Urothelium cell line (cell line): ENCODE measurements around the gene CCDC146.
"Not testable (repeated sequence)": the region's sequence is repeated elsewhere in the genome, so short reads cannot be mapped to it uniquely, and the experiment has no call there.

ENCODE experiments used
- DNase-seq: peaks from one replicate; pipeline ENCODE4 v3.0.0; 2011; ENCODE audit warnings: low spot score, mixed read lengths
- FAIRE-seq: peaks from 2 replicates; lab custom pipeline; 2011; peaks lifted over from hg19 to GRCh38; lab: Jason Lieb, UNC

The CCDC146 gene

DNA sequence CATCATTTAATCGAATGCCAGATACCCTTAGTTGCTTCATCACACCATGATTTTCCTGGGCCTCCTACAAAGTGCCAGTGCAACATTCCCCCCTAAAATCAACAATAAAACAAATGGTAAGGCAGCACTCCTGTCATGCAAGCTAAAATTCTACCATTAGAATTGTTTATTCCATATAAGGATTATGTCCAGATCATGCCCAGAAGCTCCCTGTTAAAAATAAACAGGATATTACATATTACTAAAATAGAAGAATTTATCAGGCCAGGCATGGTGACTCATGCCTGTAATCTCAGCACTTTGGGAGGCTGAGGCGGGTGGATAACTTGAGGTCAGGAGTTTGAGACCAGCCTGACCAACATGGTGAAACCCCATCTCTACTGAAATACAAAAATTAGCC is 153.2 kb downstream of the CCDC146 start:
- DNase-seq, FAIRE-seq: not testable (repeated sequence)

DNA sequence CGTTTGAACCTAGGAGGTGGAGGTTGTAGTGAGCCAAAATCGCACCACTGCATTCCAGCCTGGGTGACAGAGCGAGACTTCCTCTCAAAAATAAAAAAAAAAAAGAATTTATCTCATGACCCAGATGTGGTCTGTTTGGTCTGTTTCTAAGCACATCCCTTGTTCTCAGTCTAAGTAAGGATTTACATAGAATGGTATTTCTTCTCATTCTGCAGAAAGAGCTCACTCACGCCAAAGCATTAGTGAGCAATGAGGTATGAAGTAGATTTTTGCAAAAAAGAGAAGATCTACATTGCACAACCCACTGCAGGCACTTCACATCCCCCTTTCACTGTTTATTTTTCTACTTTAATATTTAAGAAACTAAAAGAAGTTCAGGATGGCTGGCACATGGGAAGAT is 153.7 kb downstream of the CCDC146 start:
- FAIRE-seq (no peak), DNase-seq (no peak)

DNA sequence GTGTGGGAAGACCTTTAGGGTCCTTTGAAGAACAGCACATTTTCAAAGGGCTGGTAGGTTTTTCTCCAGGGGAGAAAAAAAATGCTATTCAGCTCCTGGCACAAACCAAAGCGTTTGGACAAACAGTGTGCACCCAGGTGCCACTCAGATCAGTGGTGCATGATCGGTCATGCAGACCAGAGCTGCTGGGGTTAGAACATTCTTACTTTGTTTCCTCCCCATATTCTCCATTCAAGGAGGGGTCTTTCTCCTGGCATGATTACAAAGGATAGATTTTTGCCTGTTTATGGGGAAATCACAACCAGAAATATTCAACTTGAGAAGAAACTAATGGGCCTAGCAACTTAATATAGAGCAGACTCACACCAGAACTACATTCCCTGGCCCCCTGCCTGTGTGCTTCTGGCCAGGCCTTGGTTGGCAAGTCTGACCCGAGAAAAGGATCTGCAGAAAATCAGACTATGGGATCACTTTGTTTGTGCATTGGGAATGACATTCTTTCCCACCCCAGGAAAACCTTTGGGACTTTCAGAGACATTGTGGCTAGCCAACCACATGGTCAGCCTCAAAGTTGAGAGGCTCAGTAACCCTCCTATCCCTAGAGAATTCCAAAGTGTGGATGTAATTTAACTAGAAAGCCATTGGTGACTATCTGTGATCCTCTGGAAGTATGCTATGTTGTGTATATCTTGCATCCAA is 159.5 kb downstream of the CCDC146 start:
- FAIRE-seq (no peak), DNase-seq (no peak)

DNA sequence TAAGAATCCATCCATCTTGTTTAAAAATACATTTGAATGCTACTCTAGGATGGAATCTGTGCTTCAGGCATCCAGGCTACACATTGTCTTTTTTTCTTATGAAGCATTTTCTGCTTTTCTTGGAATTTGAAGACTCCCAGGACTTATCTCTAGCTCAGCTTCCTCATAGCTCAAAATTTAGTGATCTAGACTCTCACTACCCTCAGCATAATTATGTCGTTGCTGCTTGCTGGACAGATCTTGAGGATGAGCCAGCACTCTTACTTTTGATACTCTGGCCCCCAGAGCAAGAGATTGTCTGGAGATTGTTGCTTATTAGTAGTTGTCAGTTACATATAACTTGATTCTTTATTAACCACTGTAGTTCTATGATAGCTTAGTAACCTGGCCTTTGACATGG is 160.5 kb downstream of the CCDC146 start:
- DNase-seq (no peak), FAIRE-seq (no peak)

DNA sequence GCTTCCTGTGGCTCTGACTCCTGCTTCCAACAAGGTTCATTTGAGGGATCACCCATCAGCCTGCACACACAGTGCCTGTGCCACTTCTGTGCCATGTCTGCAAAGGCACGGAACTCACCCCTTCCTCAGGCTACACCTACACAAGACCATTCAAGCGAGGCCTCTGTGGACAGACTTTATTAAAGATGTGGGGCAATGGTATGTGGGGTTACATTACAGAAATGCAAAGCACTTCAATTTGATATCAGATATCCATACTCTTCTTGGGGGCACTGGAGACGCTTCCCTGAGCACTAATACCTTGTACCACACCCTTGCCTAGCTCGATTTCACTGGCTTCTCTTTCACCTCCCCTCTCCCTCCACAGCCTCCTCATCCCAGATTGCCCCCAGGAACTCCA is 161.6 kb downstream of the CCDC146 start:
- DNase-seq, result no peak
- FAIRE-seq, result no peak

DNA sequence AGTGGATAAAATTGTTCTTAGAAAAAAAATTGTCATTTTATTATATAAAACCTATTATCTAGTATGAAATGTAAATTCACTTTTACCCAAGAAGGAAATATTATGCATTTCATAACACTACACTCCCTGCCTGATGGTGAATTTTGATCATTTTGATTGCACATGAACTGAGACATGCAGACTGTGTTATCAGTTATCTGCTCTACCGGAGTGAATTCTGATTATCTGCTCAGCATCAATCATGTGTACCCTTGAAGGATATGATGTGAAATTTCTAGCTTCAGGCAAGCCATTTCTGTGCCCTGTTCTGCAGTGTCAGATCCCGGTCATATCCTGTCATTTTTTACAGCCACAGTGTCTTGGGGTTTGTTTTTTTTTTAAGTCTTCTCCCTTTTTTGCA is 162.2 kb downstream of the CCDC146 start:
- peak; percentile 5 for FAIRE-seq
- DNase-seq, result no peak

DNA sequence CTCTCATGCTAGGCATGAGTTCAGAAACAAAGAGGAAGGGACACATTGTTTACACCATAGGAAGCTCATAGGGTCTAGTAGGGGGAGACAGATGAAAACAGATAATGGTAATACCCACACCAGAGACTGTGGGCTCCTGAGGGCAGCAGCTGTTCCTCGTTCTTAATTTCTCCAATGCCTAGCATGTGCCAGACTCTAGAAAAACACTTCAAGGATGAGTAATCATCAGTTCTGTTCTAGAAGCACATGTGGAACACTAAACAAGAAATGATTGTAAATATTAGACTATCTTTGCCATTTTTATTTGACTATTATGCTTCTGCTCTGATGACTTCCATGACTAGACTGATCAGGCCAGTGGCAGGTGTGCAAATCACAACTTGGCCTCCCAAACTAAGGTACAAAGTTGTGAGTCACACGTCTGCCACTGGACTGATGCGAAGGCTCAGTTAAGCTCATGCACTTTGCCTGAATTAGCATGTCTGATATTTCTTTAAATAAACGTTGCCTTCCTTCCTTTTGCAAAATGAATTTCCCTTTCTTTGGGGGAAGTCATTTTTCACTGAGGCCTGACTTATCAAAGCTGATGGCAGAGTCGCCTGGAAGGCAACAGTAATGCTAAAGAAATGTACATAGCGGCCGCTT is 166.4 kb downstream of the CCDC146 start:
- FAIRE-seq (no peak), DNase-seq (no peak)

DNA sequence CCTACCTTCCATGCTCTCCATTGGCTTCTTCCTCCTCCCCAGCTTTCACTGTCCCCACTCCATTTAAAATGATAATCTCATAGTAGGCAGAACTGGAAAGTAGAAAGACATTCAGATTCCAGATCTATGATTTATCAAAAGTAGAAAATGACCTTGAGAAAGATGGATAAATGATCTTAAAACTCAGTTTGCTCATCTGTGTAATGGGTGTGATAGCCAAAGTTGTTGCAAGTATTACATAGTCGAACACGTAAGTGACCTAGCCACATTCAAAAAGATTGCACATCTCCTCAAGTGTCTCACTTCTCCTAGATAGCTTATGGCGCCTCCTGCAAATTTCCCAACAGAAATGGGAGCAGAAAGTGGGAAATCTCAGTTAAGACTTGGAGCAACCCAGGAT is 167.0 kb downstream of the CCDC146 start:
- no peak for DNase-seq
- FAIRE-seq, result no peak

DNA sequence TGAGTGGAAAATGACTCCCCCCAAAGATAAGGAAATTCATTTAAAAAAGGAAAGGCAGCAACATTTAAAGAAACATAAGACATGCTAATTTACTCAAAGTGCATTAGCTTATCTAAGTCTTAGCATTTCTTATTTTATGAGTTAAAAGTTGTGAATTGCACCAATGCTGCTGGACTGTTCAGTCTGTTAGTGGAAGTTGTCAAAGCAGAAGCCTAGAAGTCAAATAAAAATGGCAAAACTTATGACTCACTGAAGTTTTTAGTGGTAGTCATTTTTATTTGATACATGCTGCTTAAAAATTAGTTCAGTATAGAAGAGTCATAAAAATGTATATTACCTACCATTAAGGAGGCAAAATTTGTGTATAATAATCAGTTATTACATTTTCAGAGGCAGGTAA is 168.0 kb downstream of the CCDC146 start:
- no peak for FAIRE-seq

DNA sequence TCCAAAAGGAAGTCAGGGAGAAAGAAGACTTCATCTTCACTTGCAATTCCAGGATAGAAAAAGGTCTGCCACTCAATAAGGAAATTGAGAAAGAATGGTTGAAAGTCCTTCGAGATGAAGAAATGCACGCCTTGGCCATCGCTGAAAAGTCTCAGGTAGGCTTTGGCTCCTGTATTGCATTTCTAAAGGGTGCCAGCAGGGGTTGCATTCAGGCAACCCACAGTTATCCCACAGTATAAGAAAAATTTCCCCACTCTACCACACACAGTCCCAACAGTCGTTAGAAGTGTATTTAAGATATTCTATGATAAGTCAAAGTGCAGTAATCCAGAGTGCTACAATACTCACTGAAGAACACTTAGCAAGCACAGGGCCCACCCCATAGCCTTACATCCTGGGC is 170.6 kb downstream of the CCDC146 start:
- FAIRE-seq, result no peak

More for the DNA sequence above, 168.0 kb downstream of the CCDC146 start:
- DNase-seq, result no peak

DNA sequence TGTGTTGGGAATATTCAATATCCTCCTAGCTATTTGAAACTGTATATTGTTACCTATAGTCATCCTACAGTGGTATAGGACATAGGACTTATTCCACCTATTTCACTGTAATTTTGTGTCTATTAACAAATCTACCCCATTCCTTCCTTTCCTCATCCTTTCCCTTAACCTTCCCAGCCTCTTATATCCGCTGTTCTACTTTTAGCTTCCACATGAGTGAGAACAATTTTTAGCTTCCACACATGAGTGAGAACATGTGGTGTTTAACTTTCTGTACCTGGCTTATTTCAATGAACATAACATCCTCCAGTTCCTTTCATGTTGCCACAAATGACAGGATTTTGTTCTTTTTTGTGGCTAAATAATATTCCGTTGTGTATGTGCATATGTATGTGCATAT is 173.1 kb downstream of the CCDC146 start:
- FAIRE-seq (no peak), DNase-seq (no peak)

More for the DNA sequence above, 170.6 kb downstream of the CCDC146 start:
- DNase-seq, result no peak

DNA sequence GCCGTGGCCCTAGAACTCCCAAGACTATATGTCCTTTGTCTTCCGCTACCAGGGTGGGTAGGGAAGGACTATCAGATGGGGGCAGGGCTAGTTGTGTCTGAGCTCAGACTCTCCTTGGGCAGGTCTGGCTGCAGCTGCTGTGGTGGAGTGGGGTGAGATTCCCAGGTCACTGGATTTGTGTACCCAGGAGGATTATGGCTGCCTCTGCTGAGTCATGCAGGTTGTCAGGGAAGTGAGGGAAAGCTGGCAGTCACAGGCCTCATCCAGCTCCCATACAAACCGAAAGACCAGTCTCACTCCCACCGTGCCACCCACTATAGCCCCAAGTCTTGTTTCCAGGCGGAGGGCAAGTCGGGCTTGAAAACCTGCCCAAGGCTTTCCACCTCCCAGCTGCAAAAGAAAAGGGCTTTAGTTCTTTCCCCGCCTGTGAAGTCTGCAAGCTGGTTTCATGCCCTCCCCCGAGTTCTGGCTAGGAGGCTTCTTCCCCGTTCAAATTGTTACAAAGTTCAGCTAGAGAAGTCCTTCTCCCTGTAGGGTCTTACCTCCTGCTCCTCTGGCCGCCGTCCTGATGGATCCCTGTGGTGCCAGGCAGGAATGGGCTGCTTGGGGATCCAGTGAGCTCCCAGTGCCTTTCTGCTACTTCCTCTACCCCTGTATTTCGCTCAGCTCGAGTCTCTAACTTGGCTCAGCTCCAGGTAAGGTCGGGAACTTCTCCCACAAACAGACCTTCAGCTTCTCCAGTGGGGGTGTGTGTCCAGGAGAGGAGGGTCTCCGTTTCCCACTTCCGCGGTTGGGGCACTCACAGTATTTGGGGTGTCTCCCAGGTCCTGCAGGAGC is 184.0 kb downstream of the CCDC146 start:
- FAIRE-seq, result peak; percentile 59

DNA sequence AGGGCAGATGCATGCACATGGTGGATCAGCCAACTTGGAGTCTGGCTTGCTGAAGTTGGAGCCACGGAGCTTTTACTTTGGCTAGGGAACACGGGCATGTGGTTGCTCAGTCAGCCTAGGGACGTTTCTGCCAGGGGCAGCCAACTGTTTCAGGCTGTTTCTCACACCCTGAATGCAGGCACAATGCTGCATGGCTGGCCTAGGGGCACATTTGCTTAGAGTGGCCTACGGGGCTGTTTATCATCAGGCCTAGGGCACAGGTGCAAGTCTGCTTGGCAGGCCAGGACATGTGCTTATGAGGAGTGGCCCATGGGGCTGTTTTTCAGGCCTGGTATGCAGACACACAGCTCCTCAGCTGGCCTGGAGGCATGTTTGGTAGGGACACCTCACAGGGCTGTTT is 186.4 kb downstream of the CCDC146 start:
- DNase-seq (no peak), FAIRE-seq (peak; percentile 50)

More for the DNA sequence above, 184.0 kb downstream of the CCDC146 start:
- DNase-seq, result no peak

DNA sequence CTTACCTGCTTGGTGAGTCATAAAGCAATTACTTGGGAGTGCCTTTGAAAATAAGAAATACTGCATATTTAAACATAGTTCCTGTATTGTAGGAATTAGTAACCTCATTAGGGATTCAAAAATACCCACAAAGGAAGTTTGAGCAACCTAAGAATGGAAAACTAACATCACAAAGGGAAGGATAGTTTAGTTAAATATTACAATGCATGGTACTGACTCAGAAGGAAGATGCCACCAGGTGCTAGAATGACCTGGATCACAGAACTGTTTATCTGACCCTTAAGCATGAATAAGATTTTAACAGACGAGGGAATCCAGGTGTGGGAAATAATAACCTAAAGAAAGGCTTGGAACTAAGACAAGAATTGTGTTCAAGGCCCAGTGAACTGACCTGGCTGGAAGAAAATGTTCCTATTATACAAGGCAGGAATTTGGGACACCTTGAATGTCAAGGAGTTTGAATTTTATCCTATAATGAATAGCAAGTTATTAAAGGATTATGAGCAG is 187.4 kb downstream of the CCDC146 start:
- DNase-seq, result no peak
- FAIRE-seq, result no peak

DNA sequence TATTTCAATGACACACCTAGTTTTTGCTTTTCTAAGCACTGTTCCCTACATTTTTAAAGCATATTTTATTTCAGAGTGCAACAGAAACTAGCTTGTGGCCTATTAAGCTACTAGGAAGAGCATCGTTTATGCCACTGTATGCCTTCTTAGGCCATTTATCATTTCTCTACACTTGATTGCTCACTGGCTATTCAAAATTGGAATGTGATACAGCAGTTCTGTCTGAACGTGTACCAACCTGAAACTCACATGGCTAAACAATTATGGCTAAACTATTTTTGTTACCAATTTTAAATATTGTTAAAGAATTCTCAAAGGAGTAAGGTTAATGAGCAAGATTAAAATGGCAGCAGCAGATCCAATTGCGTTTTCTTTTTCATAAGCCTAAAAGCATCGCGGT is 188.6 kb downstream of the CCDC146 start:
- FAIRE-seq (no peak), DNase-seq (no peak)

DNA sequence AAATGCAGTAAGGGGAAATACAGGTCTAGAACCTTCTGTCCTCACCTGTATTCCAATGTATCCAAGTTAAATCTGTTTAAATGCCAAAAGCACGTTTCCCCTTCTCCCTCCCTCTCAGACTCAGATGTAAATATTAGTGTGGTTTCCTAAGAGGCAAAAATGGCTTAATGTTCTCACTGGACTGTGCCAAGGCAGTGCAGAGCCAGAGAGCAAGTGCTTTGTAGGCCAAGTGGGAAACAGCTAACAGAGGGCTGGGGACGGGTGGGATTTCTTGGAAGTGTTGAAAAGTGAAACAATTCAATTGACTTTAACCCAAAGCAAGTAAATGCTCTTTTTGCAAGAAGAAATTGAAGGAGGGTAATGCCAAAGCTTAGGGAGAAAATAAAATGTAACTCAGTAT is 190.7 kb downstream of the CCDC146 start:
- DNase-seq (no peak), FAIRE-seq (no peak)

DNA sequence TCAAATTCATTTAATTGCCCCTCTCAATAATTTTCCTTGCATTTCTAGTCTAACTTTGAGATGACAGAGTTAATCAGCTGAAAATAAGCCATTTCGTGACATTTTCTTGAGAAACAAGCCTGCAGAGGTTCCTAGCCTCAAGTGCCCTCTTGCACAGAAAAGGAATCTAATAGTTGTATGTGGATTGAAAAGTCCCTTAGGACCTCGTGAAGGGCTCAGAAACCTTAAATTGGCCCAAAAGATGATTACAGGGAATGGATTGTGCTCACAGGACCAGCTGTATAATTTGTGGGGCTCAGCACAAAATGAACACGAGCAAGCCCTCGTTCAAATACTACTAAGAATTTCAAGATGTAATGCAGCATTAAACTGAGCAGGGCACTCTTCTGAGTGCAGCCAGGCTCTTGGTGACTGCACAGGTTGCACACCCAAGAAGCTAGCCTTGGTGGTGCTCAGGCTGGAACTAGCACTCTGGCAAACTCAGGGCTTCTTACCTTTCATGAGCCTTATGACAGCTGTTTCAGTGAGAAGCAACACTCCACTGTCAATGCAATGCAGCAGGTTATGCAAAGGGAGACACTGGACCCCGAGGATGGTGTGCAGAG is 191.6 kb downstream of the CCDC146 start:
- DNase-seq (no peak), FAIRE-seq (peak; percentile 61)

DNA sequence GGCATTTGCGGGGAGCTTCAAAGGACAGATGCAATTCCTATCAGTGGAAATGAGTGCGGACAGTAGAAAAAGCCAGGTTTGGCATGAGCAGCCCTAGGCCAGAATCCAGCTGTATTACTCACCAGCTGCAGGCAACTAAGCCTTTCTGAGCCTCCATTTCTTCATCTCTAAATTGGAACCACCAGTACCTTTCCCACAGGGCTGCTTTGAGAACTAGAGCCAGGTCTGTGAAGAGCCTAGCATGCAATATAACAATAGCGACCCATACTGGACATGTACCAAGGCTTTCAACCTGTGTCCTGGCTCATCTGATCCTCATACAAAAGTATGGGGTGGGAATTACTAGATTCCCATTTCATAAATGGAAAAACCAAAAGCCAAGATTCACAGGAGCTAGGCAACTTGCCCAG is 192.8 kb downstream of the CCDC146 start:
- FAIRE-seq, result no peak

DNA sequence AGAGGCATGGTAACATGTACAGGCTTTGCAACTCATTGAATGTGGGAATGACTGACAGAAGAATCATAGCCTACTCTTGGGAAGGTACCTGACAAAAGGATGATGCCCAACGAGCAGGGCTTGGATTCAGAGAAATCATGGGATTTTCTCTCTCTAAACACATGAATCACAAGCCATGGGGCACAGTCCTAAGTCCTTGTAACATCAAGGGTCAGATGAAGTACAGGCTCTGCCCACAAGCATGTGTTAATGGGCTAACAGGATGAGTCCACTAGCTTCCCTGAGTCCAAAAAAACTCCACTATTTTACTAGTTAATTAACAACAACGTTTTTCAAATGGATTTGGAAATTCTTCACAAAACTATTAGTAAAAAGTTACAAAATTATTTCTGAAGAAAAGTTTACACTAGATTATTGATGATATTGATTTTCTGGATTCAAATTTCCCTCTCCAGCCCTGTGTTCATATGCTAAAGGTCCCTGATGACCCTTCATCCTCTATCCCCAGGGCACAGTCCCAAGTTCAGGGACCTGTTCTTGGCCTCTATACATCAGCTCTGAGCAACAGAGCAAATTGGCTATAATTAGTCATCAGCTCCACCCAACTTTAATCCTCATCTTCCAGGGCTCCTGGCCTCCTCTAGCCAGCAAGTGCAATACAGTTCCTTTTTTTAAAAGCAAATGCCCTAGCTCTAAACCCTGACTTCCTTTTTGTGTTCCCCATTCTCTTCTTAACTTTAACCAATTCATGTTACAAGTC is 194.0 kb downstream of the CCDC146 start:
- FAIRE-seq (peak; percentile 37), DNase-seq (no peak)

More for the DNA sequence above, 192.8 kb downstream of the CCDC146 start:
- no peak for DNase-seq

DNA sequence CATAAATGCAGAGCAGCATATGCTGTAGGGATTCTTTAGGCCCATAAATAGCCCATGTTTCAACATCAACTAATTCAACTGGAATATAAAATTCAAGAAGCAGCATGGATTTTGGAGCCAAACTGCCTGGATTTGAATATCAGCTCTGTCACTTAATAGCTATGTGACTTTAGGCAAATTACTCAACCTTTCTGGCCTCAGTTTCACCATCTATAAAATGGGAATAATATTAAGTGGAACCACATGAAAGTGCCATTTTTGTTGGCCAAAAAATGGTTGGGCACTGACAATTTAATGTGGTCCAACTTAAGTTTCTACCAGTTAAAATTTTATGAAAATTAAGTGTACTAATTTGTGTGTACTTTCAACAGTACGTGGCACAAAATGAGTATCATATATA is 195.6 kb downstream of the CCDC146 start:
- no peak for DNase-seq

More for the DNA sequence above, 195.6 kb downstream of the CCDC146 start:
- no peak for FAIRE-seq
